Medulla oblongata (tissue), 1 donor: ENCODE measurements around the gene ATG14.
A peak's percentile ranks its signal among the peaks of the same experiment; 100 is the strongest.
"Not testable (repeated sequence)": the region's sequence is repeated elsewhere in the genome, so short reads cannot be mapped to it uniquely, and the experiment has no call there.

ENCODE experiments used
- DNase-seq: peaks from one replicate; pipeline ENCODE4 v3.0.0-alpha.2; 2015; ENCODE audit errors: extremely low spot score

Gene ATG14

GRCh38 chr14:55386037-55386808 is 25.4 kb downstream of the ATG14 start:
- DNase-seq: no peak

GRCh38 chr14:55384536-55384935 is 27.1 kb downstream of the ATG14 start:
- DNase-seq: no peak

GRCh38 chr14:55383541-55384140 is 28.0 kb downstream of the ATG14 start:
- no peak for DNase-seq

GRCh38 chr14:55383056-55383466 is 28.6 kb downstream of the ATG14 start:
- not testable (repeated sequence) for DNase-seq

GRCh38 chr14:55382483-55382882 is 29.1 kb downstream of the ATG14 start:
- no peak for DNase-seq

- DNase-seq: no peak
Measured at GRCh38 chr14:55381561-55381960, 30.1 kb downstream of the ATG14 start.

GRCh38 chr14:55381040-55381439 is 30.6 kb downstream of the ATG14 start:
- DNase-seq: no peak

GRCh38 chr14:55377236-55377635 is 34.4 kb downstream of the ATG14 start:
- DNase-seq: no peak

- no peak for DNase-seq
Measured at GRCh38 chr14:55374771-55375170, 36.9 kb downstream of the ATG14 start.

- DNase-seq: no peak
Measured at GRCh38 chr14:55373784-55374705, 37.6 kb downstream of the ATG14 start.

- DNase-seq: no peak
Measured at GRCh38 chr14:55372825-55373224, 38.8 kb downstream of the ATG14 start.

GRCh38 chr14:55372423-55372822 is 39.2 kb downstream of the ATG14 start:
- DNase-seq: no peak

GRCh38 chr14:55370883-55371455 is 40.7 kb downstream of the ATG14 start:
- DNase-seq: no peak

GRCh38 chr14:55366271-55366670 is 45.4 kb downstream of the ATG14 start:
- no peak for DNase-seq

GRCh38 chr14:55361190-55361589 is 50.4 kb downstream of the ATG14 start:
- no peak for DNase-seq

- DNase-seq: no peak
Measured at GRCh38 chr14:55359307-55359706, 52.3 kb downstream of the ATG14 start.

- DNase-seq: no peak
Measured at GRCh38 chr14:55356913-55357312, 54.7 kb downstream of the ATG14 start.

- DNase-seq: no peak
Measured at GRCh38 chr14:55355922-55356321, 55.7 kb downstream of the ATG14 start.

- DNase-seq: peak; percentile 63
Measured at GRCh38 chr14:55354500-55354899, 57.1 kb downstream of the ATG14 start.

GRCh38 chr14:55353686-55354467 is 57.8 kb downstream of the ATG14 start:
- no peak for DNase-seq

- no peak for DNase-seq
Measured at GRCh38 chr14:55352201-55352600, 59.4 kb downstream of the ATG14 start.
